Thyroid gland (tissue), 4 donors: ENCODE data around the gene PRSS3.

Experiments used
- POLR2A ChIP-seq, 2 donors: fragments of 450-650 bp; IDR thresholded peaks; one replicate each; pipeline ENCODE4 v1.6.1; 2017; ENCODE audit warnings: antibody characterized with exemption in 2 of 2, mild to moderate bottlenecking in 2 of 2, moderate library complexity in 1 of 2
- TF ChIP-seq, protein P1 (sequence below), 6 experiments: fragments of 200-600 bp in 3 of 6; fragments of 450-650 bp in 3 of 6; sonication (generic) in 3 of 6; IDR thresholded peaks; one replicate each; pipeline ENCODE4 v1.5.1; 2016 to 2019; ENCODE audit warnings: antibody characterized with exemption in 6 of 6, mild to moderate bottlenecking in 2 of 6, inconsistent platforms in 1 of 6, moderate library complexity in 1 of 6

DNA sequence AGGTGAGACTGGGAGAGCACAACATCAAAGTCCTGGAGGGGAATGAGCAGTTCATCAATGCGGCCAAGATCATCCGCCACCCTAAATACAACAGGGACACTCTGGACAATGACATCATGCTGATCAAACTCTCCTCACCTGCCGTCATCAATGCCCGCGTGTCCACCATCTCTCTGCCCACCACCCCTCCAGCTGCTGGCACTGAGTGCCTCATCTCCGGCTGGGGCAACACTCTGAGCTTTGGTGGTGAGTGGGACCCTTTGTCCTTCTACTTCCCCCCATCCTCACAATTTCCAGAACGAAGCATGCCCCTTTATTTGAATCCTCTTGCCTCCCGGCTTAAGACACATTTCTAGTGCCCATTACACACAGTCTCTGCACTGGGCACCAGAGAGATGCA, 2.5 kb downstream of the PRSS3 start:
- TF ChIP-seq, protein P1, sequence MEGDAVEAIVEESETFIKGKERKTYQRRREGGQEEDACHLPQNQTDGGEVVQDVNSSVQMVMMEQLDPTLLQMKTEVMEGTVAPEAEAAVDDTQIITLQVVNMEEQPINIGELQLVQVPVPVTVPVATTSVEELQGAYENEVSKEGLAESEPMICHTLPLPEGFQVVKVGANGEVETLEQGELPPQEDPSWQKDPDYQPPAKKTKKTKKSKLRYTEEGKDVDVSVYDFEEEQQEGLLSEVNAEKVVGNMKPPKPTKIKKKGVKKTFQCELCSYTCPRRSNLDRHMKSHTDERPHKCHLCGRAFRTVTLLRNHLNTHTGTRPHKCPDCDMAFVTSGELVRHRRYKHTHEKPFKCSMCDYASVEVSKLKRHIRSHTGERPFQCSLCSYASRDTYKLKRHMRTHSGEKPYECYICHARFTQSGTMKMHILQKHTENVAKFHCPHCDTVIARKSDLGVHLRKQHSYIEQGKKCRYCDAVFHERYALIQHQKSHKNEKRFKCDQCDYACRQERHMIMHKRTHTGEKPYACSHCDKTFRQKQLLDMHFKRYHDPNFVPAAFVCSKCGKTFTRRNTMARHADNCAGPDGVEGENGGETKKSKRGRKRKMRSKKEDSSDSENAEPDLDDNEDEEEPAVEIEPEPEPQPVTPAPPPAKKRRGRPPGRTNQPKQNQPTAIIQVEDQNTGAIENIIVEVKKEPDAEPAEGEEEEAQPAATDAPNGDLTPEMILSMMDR (IDR thresholded peaks at IDR 0.05) = no peak
- no peak for TF ChIP-seq POLR2A (IDR thresholded peaks at IDR 0.05)
